OCI-LY3 (cell line): ENCODE results near the gene PRRC2C.

Source experiments
- H2AFZ ChIP-seq: fragments of 200-600, 300-600 bp; shearing (Covaris generic); 2 replicates; pipeline ENCODE4 v1.6.0; 2014; ENCODE audit warnings: antibody characterized with exemption, low read depth, low read length
- H3K27ac ChIP-seq: fragments of 200-600, 300-600 bp; sonication (generic); 2 replicates; pipeline ENCODE4 v1.5.1; 2014; ENCODE audit warnings: mild to moderate bottlenecking, low read length, moderate library complexity, mixed read lengths
- H3K27me3 ChIP-seq: fragments of 200-600, 300-600 bp; sonication (generic); 2 replicates; pipeline ENCODE4 v1.6.1; 2014; ENCODE audit warnings: low read depth, low read length, mixed read lengths
- H3K36me3 ChIP-seq: fragments of 200-600, 300-600 bp; sonication (generic); replicated peaks from 2 replicates; pipeline ENCODE3; 2014; ENCODE audit warnings: low read depth, low read length, mixed read lengths
- H3K4me1 ChIP-seq: fragments of 300-600, 200-600 bp; sonication (generic); 2 replicates; pipeline ENCODE4 v1.6.1; 2014; ENCODE audit warnings: low read length, mixed read lengths
- H3K4me2 ChIP-seq: fragments of 200-600, 300-600 bp; sonication (generic); 2 replicates; pipeline ENCODE4 v1.6.1; 2014; ENCODE audit warnings: low read length, mixed read lengths
- H3K4me3 ChIP-seq: fragments of 300-600, 200-600 bp; sonication (generic); 2 replicates; pipeline ENCODE4 v1.5.1; 2014; ENCODE audit warnings: antibody characterized with exemption, mild to moderate bottlenecking, low read length, moderate library complexity
- H3K79me2 ChIP-seq: fragments of 300-600, 200-600 bp; shearing (Covaris generic); 2 replicates; pipeline ENCODE4 v1.6.1; 2014; ENCODE audit warnings: mild to moderate bottlenecking, low read length, mixed read lengths
- H3K9ac ChIP-seq: fragments of 300-600, 200-600 bp; shearing (Covaris generic); 2 replicates; pipeline ENCODE4 v1.6.0; 2014; ENCODE audit warnings: mild to moderate bottlenecking, low read length, moderate library complexity
- H3K9me3 ChIP-seq: fragments of 200-600, 300-600 bp; shearing (Covaris generic); 2 replicates; pipeline ENCODE4 v1.6.1; 2014; ENCODE audit warnings: low read length, mixed read lengths; ENCODE audit not compliant: insufficient read depth
- H4K20me1 ChIP-seq: fragments of 200-600, 300-600 bp; sonication (generic); 2 replicates; pipeline ENCODE4 v1.6.1; 2016; ENCODE audit warnings: low read length, mixed read lengths; ENCODE audit not compliant: insufficient read depth
- CTCF ChIP-seq: fragments of 200-600, 300-600 bp; sonication (generic); IDR thresholded peaks from 2 replicates; pipeline ENCODE4 v1.5.1; 2014; ENCODE audit warnings: antibody characterized with exemption, low read length, low read depth
- EZH2phosphoT487 ChIP-seq: fragments of 200-600 bp; shearing (Covaris generic); IDR thresholded peaks from 2 replicates; pipeline ENCODE4 v1.6.1; 2018; ENCODE audit warnings: antibody characterized with exemption, mixed run types, low read depth

Gene PRRC2C

DNA sequence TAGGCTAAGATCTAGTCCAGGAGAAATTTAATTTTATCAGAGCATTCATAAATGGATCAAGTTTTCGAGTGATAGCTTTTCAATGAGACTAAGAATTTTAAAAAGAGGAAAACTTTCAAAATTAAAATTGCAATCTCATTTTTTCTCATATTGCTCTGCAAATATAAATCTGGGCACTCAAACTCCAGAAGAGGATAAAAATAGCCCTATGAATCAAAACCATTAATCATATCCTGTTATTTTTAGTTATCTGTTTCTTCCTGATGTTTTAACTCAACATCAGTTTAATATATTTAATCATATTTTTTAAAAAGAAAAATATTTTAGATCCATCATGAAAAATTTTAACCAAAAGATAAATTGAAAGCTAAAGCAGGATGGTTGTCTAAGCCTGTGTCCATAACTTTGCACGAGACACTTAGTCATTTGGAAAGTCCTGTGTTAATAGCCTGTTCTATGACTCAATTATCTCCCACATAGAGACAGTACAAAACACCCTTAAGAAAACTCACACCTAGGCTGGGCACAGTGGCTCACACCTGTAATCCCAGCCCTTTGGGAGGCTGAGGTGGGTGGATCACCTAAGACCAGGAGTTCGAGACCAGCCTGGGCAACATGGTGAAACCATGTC lies 17.1 kb upstream of the PRRC2C start:
- Histone ChIP-seq H3K4me2 (peak overlapping the region; percentile 30), H3K36me3 (no peaks in the 10 kb centered on the region), H3K9me3 (no peaks in the 10 kb centered on the region), H3K4me3 (no peak overlapping the region), H4K20me1 (no peaks in the 10 kb centered on the region), H3K79me2 (no peaks in the 10 kb centered on the region), H2AFZ (no peak overlapping the region), H3K27ac (no peak overlapping the region), H3K27me3 (no peaks in the 10 kb centered on the region), H3K4me1 (peaks cover 11% of the 10 kb centered on the region), H3K9ac (no peak overlapping the region)
- TF ChIP-seq CTCF = no peak
- no peak for TF ChIP-seq EZH2phosphoT487

- no peaks in the 10 kb centered on the region for H3K79me2 ChIP-seq
- TF ChIP-seq EZH2phosphoT487 (no peak), CTCF (no peak)
Observed at GRCh38 chr1:171470726-171471125, 14.6 kb upstream of the PRRC2C start.

GRCh38 chr1:171472183-171472647 lies 13.1 kb upstream of the PRRC2C start:
- no peaks in the 10 kb centered on the region for H3K36me3 ChIP-seq
- H3K27me3 ChIP-seq = no peaks in the 10 kb centered on the region
- H3K4me3 ChIP-seq = no peak overlapping the region
- H2AFZ ChIP-seq = no peak overlapping the region
- H3K4me1 ChIP-seq = peaks cover 11% of the 10 kb centered on the region
- no peaks in the 10 kb centered on the region for H3K79me2 ChIP-seq
- TF ChIP-seq CTCF (no peak), EZH2phosphoT487 (no peak)
- no peak overlapping the region for H3K9ac ChIP-seq
- H3K9me3 ChIP-seq = no peaks in the 10 kb centered on the region
- no peaks in the 10 kb centered on the region for H4K20me1 ChIP-seq
- no peak overlapping the region for H3K4me2 ChIP-seq
- H3K27ac ChIP-seq = no peak overlapping the region

More at GRCh38 chr1:171470726-171471125, 14.6 kb upstream of the PRRC2C start:
- H3K9me3 ChIP-seq = no peaks in the 10 kb centered on the region
- no peak overlapping the region for H3K4me3 ChIP-seq
- H2AFZ ChIP-seq = no peak overlapping the region
- H4K20me1 ChIP-seq = no peaks in the 10 kb centered on the region
- H3K9ac ChIP-seq = no peak overlapping the region
- H3K4me2 ChIP-seq = no peak overlapping the region
- H3K4me1 ChIP-seq = peaks cover 11% of the 10 kb centered on the region
- H3K27me3 ChIP-seq = no peaks in the 10 kb centered on the region
- H3K27ac ChIP-seq = no peak overlapping the region
- no peaks in the 10 kb centered on the region for H3K36me3 ChIP-seq

DNA sequence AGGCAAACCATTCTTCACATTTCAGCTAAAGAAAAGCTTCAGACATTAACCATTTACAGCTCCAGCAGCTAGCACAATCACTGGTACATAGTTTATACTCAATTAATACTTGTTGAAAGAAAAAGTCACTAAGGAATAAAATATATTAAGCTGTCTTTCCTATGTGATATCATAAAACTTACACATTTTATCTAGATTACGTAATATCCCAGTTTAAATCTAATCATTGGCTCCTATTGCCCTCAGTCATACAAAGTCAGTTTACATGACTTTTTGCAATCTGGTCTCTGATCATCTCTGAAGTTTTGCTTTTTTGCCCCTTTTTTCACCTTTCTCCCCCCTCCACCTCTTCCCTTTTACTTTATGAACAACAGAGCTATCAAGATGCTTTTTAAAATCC lies 8.5 kb upstream of the PRRC2C start:
- Histone ChIP-seq H3K4me2 (no peak overlapping the region), H3K9me3 (no peaks in the 10 kb centered on the region), H3K9ac (no peak overlapping the region), H4K20me1 (no peaks in the 10 kb centered on the region), H3K4me1 (peaks cover 7% of the 10 kb centered on the region; the same call in 1 of the 2 replicates), H3K27me3 (no peaks in the 10 kb centered on the region), H2AFZ (no peak overlapping the region), H3K4me3 (no peak overlapping the region), H3K36me3 (no peaks in the 10 kb centered on the region), H3K27ac (no peak overlapping the region), H3K79me2 (no peaks in the 10 kb centered on the region)
- TF ChIP-seq EZH2phosphoT487 = no peak
- TF ChIP-seq CTCF = no peak
